Measurements from ENCODE around the gene BEND7. TPM values are rescaled to one million over a fixed set of nuclear protein-coding genes. Genes with fewer than 3 reads are reported as not detected.

Gene BEND7
- total and polyA plus RNA-seq, 8 donors = 7.3 to 22.8 (median 15.3) TPM

- intact Hi-C loops (cut with DNase I) = no loop called here
- H3K4me1 ChIP-seq = peaks cover 5 to 7% (median 6%) of the 10 kb centered on the region in 3 donors
- H3K27ac ChIP-seq = peak overlapping the region in 1 of 4 donors; percentile 12
- no peaks in the 10 kb centered on the region for H3K36me3 ChIP-seq
- DNase-seq (no peak), FAIRE-seq (no peak), ATAC-seq (peak in 3 of 4 donors; percentile 44 to 62 (median 62))
- no peak overlapping the region for H3K4me3 ChIP-seq
- TF ChIP-seq CTCF (IDR thresholded peaks at IDR 0.05) = no peak
- H3K27me3 ChIP-seq = no peaks in the 10 kb centered on the region
- no peaks in the 10 kb centered on the region for H3K9me3 ChIP-seq
- WGBS, 2 donors = 22% methylated on average over 8 of the region's 8 CpGs
Measured at GRCh38 chr10:13402021-13402420, 126.8 kb downstream of the BEND7 start.

- Histone ChIP-seq H3K4me1 (peaks cover 5 to 7% (median 6%) of the 10 kb centered on the region in 3 donors), H3K27ac (no peak overlapping the region), H3K36me3 (no peaks in the 10 kb centered on the region), H3K27me3 (no peaks in the 10 kb centered on the region), H3K4me3 (no peak overlapping the region), H3K9me3 (no peaks in the 10 kb centered on the region)
- DNase-seq = no peak
- 93 to 95% methylated on average over 3 of the region's 3 CpGs for WGBS, 2 donors
- no peak for ATAC-seq
- intact Hi-C loops (cut with DNase I) = no loop called here
- no peak for FAIRE-seq
- no peak for TF ChIP-seq CTCF (IDR thresholded peaks at IDR 0.05)
Measured at GRCh38 chr10:13401142-13401541, 127.7 kb downstream of the BEND7 start.

GRCh38 chr10:13400196-13400965, 128.4 kb downstream of the BEND7 start:
- no peak for ATAC-seq

GRCh38 chr10:13399752-13400151, 129.1 kb downstream of the BEND7 start:
- WGBS, 2 donors = 96% methylated on average over 2 of the region's 2 CpGs
- no peak for TF ChIP-seq CTCF (IDR thresholded peaks at IDR 0.05)
- H3K4me1 ChIP-seq = peaks cover 5 to 7% (median 6%) of the 10 kb centered on the region in 3 donors
- DNase-seq (no peak), ATAC-seq (no peak), FAIRE-seq (no peak)
- no peaks in the 10 kb centered on the region for H3K27me3 ChIP-seq
- H3K4me3 ChIP-seq = no peak overlapping the region
- H3K27ac ChIP-seq = no peak overlapping the region
- H3K36me3 ChIP-seq = no peaks in the 10 kb centered on the region
- intact Hi-C loops (cut with DNase I) = no loop called here
- no peaks in the 10 kb centered on the region for H3K9me3 ChIP-seq

More at GRCh38 chr10:13400196-13400965, 128.4 kb downstream of the BEND7 start:
- H3K4me1 ChIP-seq = peaks cover 5 to 7% (median 6%) of the 10 kb centered on the region in 3 donors
- H3K4me3 ChIP-seq = no peak overlapping the region
- H3K36me3 ChIP-seq = no peaks in the 10 kb centered on the region
- intact Hi-C loops (cut with DNase I) = no loop called here
- no peak for TF ChIP-seq CTCF (IDR thresholded peaks at IDR 0.05)
- H3K9me3 ChIP-seq = no peaks in the 10 kb centered on the region
- no peaks in the 10 kb centered on the region for H3K27me3 ChIP-seq
- no peak for DNase-seq
- H3K27ac ChIP-seq = no peak overlapping the region
- FAIRE-seq = no peak
- WGBS, 2 donors = 69 to 71% methylated on average over 15 of the region's 15 CpGs

- FAIRE-seq (no peak), DNase-seq (no peak), ATAC-seq (no peak)
- no peaks in the 10 kb centered on the region for H3K27me3 ChIP-seq
- intact Hi-C loops (cut with DNase I) = no loop called here
- no peak overlapping the region for H3K27ac ChIP-seq
- peaks cover under 1 to 4% (median 1%) of the 10 kb centered on the region in 3 donors for H3K4me1 ChIP-seq
- 88 to 92% methylated on average over 8 of the region's 8 CpGs for WGBS, 2 donors
- no peak overlapping the region for H3K4me3 ChIP-seq
- H3K36me3 ChIP-seq = no peaks in the 10 kb centered on the region
- TF ChIP-seq CTCF (IDR thresholded peaks at IDR 0.05) = no peak
- H3K9me3 ChIP-seq = no peaks in the 10 kb centered on the region
Measured at GRCh38 chr10:13399236-13399635, 129.6 kb downstream of the BEND7 start.

Data from pancreas (tissue), 10 donors.